ENCODE data around the gene DYNAP. TPM values are rescaled to one million over a fixed set of nuclear protein-coding genes. Genes with fewer than 3 reads are reported as not detected.
A peak's percentile ranks its signal among the peaks of the same experiment; 100 is the strongest.

The DYNAP gene
- total and polyA plus RNA-seq, 2 experiments from 2014 or later = 0.13 to 0.28 TPM

- Histone ChIP-seq H3K27ac (ENCODE audit: low read depth) (peak overlapping the region; percentile 91), H4K20me1 (replicated peaks; ENCODE audit: insufficient read depth) (no peaks in the 10 kb centered on the region), H2AFZ (no peak overlapping the region), H3K79me2 (replicated peaks; ENCODE audit: insufficient read depth) (no peaks in the 10 kb centered on the region), H3F3A (replicated peaks; ENCODE audit: low read depth) (no peaks in the 10 kb centered on the region), H3K4me2 (peak overlapping the region; percentile 47), H3K4me1 (ENCODE audit: insufficient read depth) (peaks cover 29% of the 10 kb centered on the region), H3K4me3 (peak overlapping the region; percentile 5; the same call in 1 of the 2 replicates), H3K27me3 (ENCODE audit: insufficient read depth) (no peaks in the 10 kb centered on the region), H3K9me2 (ENCODE audit: insufficient read depth) (peaks cover 3% of the 10 kb centered on the region; the same call in 1 of the 2 replicates), H3K36me3 (ENCODE audit: insufficient read depth) (no peaks in the 10 kb centered on the region)
- DNase-seq (ENCODE audit: low spot score) (peak; percentile 86), ATAC-seq (peak; percentile 87)
- Mint-ChIP-seq H3K27me3 (ENCODE audit: insufficient read depth, low read depth, poor library complexity) (no peaks in the 10 kb centered on the region), H3K9me3 (no peaks in the 10 kb centered on the region), H3K4me1 (peaks cover 53% of the 10 kb centered on the region), H3K4me3 (peak overlapping the region; percentile 17; the same call in 2 of the 3 replicates), H3K36me3 (ENCODE audit: low read depth) (no peaks in the 10 kb centered on the region), H3K27ac (peak overlapping the region; percentile 93)
- TF ChIP-seq NANOG (IDR thresholded peaks at IDR 0.05; ENCODE audit: borderline replicate concordance) (peak; percentile 86), EZH2phosphoT487 (IDR thresholded peaks at IDR 0.05; ENCODE audit: unreplicated experiment) (no peak), ZNF462 (CRISPR knock-in tag; IDR thresholded peaks at IDR 0.05) (peak; percentile 52; the same call in 1 of the 2 replicates)
Observed at GRCh38 chr18:54607213-54608027, 16.4 kb downstream of the DYNAP start.

All from GM23338 (cell line).